Activated CD8-positive, alpha-beta memory T cell treated with anti-CD3 and anti-CD28 coated beads, Interleukin-2, amount 50 U/mL, for 4 hours (primary cell): ENCODE data around the gene OR9Q1.

Experiments used
- DNase-seq: peaks from one replicate; pipeline ENCODE4 v3.0.0-alpha.2; 2020

Gene OR9Q1

DNA sequence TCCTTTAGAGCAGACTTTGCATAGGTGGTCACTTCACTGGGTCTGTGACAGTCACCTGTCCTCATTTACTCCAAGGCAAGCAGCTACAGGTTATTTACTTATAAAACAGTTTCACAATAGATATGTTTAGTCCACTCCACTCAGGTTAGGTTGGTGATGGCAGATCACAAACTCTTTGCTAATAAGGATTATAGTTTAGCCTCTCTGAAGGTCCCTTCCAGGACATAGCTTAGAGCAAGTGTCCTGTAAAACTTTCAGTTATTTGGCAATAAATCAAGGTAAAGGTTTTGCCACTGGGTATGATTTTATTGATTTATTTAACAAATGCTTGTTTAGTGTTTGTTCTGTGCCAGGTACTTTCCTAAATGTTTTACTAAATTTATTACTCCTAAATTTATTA, 15.9 kb downstream of the OR9Q1 start:
- no peak for DNase-seq

DNA sequence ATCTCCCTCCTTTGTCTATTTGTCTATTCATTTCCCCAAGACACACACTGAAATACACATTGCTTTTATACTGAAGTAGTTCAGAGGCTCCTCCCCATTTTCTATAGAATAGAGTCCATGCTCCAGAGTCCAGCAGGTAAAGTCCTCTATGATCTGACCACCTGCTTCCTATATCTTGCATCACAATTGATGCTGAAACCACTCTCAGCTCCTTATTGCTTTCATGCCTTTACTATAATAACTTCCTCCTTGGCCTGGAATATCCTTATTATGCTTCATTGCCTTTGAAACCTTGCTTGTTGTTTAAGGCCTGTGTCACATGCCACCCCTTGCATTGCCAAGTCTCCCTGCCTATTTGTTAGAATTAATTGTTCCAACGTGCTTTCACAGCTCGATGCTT, 19.7 kb downstream of the OR9Q1 start:
- DNase-seq, result no peak

- DNase-seq, result no peak
Observed at GRCh38 chr11:58046231-58046630, 22.6 kb downstream of the OR9Q1 start.

DNA sequence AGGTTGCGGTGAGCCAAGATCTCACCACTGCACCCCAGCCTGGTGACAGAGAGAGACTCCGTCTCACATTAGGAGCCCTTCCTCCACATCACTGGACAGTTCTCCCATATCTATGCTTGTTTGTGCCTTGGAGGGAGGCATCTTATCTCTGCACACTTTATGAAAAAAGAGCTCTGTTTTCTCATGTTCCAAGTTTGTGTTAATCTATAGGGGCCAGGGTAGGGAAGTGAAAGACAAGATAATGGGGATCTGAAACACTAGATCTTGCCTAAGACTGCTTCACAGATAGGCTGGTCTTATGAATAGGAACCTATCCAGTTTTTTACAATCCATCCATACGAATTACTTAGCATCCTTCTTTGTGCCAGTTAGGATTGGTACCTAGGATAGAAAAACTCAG, 24.1 kb downstream of the OR9Q1 start:
- DNase-seq, result no peak

- DNase-seq, result no peak
Observed at GRCh38 chr11:58055806-58056401, 32.2 kb downstream of the OR9Q1 start.

DNA sequence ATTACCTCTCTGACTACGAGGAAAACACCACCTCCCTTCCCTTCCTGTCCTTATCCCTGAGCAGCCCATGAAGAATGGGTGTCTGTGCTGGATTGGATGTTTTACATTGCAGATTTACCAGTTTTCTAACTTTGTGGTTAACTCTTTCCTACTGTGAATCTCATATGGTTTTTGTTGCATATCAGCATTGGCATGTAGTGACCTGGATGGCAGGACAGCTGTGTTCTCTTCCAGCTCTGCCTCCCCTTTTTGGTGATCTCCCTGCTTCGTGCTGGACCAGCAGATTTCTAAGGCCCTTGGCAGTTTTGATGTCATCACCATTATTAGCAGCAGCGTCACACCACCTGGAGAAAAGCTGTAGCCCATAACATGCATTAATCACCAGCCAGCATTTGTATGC, 33.8 kb downstream of the OR9Q1 start:
- no peak for DNase-seq

DNA sequence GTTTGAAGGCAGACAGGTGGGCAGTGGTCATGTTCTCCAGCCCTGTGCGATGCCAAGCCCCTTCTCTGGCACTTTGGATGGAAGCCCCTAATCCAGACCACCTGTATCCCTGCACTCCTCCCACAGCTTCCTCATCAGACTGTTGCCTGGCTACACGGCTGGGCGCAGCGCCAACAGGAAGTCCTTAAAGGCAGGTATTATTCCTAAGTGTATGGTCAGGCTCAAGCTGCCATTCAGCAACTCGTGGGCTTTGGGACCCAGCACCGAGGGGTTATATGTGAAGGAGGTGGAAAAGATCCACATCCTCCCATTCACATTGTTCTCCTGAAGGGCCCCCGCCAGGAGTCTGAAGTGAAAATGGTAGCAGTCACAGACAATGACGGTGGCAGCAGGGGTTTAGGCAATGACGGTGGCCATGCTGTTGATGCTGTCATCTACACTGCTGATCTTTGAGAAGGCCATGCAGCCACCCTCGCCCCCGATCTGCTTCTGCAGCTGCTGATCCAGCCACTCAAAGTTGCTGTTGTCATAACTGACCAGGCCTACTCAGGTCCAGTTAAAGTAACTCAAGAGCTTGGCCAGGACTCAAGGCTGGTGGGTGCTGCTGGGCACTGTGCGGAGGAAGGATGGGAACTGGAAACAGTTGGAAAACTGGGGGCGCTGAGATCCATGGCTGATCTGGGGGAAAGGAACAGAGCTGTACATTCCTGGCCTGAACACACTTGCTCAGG, 34.8 kb downstream of the OR9Q1 start:
- DNase-seq, result no peak

GRCh38 chr11:58059007-58059350, 35.3 kb downstream of the OR9Q1 start:
- DNase-seq, result no peak

GRCh38 chr11:58060535-58060934, 36.9 kb downstream of the OR9Q1 start:
- DNase-seq, result no peak

DNA sequence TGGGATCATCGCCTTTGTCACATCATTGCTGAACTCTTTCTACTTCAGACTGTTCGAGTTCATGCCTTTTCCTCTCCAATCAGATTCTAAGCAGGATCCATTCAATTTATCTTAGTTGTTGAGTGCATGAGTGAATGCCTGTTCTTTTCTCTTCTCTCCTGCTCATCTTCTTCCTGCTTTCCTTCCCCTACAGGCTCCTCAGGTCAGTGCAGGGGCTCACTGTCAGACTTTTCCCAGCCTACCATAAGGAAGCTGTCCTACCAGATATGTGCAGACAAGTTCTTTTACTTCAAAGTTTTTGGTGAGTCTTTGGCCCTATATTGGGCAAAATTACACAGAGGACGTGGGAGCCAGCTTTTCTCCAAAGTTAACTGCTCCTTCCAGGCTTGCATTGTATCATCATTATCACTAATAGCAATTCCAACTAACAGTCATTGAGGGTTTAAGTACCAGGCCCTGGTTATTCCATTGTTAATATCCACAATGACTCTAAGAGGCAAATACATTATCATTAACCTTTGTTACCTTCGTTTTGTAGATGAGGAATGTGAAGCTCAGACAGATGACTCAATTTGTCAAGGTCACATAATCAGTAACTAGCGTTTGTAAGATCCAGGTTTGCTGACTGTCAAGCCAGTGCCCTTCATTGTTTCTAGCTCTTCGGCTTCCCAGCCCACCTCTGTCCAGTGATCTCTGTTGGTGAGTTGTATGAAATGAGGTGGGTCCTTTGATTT, 37.4 kb downstream of the OR9Q1 start:
- DNase-seq, result no peak

GRCh38 chr11:58061813-58062212, 38.1 kb downstream of the OR9Q1 start:
- DNase-seq, result no peak

GRCh38 chr11:58067685-58068084, 44.0 kb downstream of the OR9Q1 start:
- no peak for DNase-seq

- DNase-seq, result no peak
Observed at GRCh38 chr11:58068655-58069054, 45.0 kb downstream of the OR9Q1 start.

DNA sequence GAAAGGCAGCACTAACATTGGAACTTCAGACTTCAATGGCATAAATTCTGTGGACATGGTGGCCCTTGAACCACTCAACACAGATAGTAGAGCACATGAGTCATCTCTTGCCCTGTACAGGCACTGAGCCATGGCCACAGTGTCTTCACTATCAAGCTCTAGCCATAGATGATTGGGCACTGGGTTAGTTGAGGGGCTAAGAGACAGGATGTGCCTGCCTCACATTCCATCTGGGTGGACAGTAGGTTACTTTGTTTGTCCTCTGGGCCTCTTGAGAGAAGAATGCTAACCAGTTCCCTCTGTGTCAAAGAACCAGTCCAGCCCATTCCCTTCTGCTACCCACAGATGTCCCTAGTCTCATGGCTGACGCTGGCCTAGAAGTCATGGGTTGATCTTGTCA, 46.9 kb downstream of the OR9Q1 start:
- DNase-seq, result no peak

- DNase-seq, result no peak
Observed at GRCh38 chr11:58075781-58076180, 52.1 kb downstream of the OR9Q1 start.

GRCh38 chr11:58086528-58086927, 62.8 kb downstream of the OR9Q1 start:
- no peak for DNase-seq

- no peak for DNase-seq
Observed at GRCh38 chr11:58097437-58097836, 73.8 kb downstream of the OR9Q1 start.

DNA sequence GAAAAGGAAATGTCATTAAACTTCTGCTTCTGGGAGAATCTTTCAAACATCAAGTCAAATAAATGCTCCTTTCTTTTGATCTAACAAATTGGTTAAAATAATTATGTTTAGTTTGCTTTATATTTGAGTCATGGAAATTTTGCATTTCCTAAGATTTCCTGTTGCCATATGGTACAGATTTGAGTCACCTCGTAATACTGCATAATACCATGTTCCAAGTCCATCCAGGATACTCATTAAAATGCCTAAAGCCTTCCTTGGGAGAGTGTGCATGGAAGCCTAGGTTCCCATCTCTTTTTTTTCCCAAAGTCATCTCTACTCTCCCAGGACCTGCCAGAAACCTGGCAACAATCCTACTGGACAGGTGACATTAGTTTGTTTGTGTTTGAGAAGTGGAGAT, 97.4 kb downstream of the OR9Q1 start:
- no peak for DNase-seq

- DNase-seq, result no peak
Observed at GRCh38 chr11:58125469-58125868, 101.8 kb downstream of the OR9Q1 start, which contains the start of gene OR9I1. TSS of gene OR9I1 (minus strand) at chr11:58125530. CDS start at chr11:58119444, 6,086 bp downstream.

DNA sequence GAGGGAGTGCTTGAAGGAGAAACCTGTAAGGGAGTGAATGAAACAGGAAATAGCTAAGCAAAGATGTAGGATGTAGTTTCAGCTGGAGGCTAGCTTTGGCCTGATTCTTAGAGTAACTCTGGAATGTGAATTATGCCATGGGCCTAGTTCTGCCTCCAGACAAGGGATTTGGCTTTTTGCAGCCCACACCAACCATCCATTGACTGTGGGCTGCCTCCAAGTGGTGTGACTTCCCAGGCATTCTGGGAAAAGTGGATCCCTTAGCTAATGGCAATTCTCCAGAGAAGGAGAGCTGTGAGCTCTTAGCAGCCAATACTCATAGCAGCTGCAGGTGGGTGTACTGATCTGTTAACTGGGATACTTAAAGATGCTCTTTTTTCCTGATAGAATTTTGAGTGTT, 103.7 kb downstream of the OR9Q1 start:
- no peak for DNase-seq

DNA sequence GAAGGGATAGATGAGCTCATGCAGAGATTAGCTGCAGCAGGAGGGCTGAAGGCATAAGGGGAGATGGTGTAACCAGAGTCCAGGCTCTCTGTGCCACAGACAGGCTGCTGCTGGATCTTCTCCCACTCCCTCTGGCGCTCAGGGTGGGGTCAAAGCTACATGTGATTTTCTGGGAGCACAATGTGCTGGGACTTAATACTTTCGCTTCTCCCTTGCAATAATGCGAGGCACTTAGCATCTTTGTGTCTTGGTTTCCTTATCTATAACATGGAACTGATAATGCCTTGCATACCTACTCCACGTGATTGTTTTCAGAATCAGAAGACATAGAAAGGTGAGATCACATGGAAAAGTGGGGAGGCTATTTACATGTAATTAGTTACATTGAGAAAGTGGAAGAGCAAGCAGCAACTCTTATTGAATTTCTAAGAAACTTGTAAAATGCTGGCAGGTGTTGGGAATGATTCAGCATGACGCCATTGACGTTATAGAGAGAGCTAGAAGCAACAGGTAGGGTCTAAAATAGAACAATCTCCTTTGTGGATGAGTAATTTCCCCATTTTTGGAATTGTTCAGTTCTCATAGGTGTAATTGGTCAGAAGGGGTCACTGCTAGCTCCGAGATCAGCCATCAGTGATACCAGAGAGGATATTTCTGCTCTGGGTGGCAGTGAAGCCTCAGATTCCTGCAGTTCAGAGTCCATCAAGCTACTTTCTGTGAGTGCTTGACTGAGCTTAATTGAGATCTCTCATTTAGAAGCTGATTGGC, 109.8 kb downstream of the OR9Q1 start:
- no peak for DNase-seq

DNA sequence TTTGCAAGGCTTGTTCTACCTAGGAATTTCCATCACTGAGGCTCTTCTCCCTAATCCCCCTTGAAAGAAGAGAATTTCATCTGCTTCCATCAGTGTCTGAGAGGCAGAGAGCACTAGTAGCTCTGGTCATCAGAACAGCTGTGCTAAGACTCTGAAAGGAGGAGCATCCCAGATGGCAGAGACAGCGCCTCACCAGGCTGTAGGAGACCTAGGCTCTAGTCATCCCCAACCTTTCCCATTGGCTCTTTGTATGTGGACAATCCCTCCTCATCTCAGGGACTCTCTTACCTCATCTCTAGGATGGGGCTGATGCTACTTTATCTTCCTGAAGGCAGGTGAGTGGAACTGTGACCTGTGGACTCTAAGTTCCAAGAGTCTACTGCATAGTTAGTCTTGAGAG, 110.5 kb downstream of the OR9Q1 start:
- no peak for DNase-seq

DNA sequence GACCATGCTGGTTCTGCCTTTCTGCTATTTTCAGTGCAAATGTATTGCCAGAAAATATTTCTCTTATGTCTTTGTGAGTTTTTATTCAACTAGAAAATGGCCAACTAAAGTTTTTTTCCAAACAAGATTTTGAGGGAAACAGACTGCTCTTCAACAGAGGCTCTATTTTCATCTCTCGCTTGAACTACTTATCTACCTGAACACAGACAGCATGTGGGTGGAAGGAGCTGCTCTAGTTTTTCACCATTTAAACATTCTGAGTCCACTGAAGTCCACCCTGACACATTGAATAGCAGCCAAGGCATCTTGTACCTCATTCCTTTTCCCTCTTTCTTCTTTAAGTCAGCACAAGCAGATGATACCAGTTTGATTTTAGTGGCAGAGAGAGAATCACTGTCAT, 111.5 kb downstream of the OR9Q1 start:
- DNase-seq, result no peak

GRCh38 chr11:58142761-58143160, 119.1 kb downstream of the OR9Q1 start:
- DNase-seq, result no peak
